ENCODE results near the gene RPN2. TPM values are rescaled to one million over a fixed set of nuclear protein-coding genes. Genes with fewer than 3 reads are reported as not detected.

The RPN2 gene
- total RNA-seq, 1 donor from 2014 or later: 178 TPM

DNA sequence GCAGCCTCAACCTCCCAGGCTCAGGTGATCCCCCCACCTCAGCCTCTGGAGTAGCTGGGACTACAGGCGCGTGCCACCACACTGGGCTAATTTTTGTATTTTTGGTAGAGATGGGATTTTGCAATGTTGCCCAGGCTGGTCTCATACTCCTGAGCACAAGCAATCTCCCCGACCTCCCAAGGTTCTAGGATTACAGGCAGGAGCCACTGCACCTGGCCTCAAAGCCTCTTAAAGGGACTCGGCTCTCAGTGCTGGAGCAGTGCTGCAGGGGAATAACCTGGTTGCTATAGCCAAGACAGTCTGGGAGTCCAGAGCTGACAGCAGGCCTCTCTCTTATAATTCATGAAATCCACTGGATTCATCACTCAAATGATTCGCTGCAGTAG, 65.4 kb downstream of the RPN2 start:
- FAIRE-seq (no peak), DNase-seq (ENCODE audit: low read depth) (no peak)
- no peak overlapping the region for H3K4me3 ChIP-seq (ENCODE audit: low read depth, low read length)
- no peaks in the 10 kb centered on the region for H3K27me3 ChIP-seq (ENCODE audit: control insufficient read depth, insufficient read depth, low read length)
- TF ChIP-seq, protein P1, sequence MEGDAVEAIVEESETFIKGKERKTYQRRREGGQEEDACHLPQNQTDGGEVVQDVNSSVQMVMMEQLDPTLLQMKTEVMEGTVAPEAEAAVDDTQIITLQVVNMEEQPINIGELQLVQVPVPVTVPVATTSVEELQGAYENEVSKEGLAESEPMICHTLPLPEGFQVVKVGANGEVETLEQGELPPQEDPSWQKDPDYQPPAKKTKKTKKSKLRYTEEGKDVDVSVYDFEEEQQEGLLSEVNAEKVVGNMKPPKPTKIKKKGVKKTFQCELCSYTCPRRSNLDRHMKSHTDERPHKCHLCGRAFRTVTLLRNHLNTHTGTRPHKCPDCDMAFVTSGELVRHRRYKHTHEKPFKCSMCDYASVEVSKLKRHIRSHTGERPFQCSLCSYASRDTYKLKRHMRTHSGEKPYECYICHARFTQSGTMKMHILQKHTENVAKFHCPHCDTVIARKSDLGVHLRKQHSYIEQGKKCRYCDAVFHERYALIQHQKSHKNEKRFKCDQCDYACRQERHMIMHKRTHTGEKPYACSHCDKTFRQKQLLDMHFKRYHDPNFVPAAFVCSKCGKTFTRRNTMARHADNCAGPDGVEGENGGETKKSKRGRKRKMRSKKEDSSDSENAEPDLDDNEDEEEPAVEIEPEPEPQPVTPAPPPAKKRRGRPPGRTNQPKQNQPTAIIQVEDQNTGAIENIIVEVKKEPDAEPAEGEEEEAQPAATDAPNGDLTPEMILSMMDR (IDR thresholded peaks at IDR 0.05; ENCODE audit: insufficient read depth, low read length, severe bottlenecking): no peak
- H3K36me3 ChIP-seq (ENCODE audit: control insufficient read depth, insufficient read depth, low read length): peaks cover 9% of the 10 kb centered on the region

GRCh38 chr20:37245216-37246150, 66.4 kb downstream of the RPN2 start:
- FAIRE-seq (no peak), DNase-seq (ENCODE audit: low read depth) (no peak)
- TF ChIP-seq, protein P1 (IDR thresholded peaks at IDR 0.05; ENCODE audit: insufficient read depth, low read length, severe bottlenecking): no peak
- Histone ChIP-seq H3K27me3 (ENCODE audit: control insufficient read depth, insufficient read depth, low read length) (no peaks in the 10 kb centered on the region), H3K4me3 (ENCODE audit: low read depth, low read length) (no peak overlapping the region), H3K36me3 (ENCODE audit: control insufficient read depth, insufficient read depth, low read length) (peaks cover 6% of the 10 kb centered on the region)

DNA sequence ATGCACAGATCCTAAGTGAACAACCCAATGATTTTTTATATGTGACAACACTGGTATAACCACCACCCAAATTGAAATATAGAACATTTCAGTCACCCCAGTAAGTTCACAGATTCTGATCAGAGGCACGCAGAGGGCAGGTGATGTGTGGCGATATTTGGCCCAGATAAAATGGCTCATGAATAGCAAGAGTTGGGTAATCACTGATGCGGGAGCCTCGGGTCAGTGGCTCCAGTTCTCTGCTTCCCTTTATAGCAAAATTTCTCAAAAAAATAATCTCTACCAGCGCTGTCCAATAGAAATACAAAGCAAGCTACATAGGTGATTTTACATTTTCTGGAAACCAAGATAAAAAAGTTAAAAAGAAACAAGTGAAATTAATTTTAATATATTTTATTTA, 67.6 kb downstream of the RPN2 start:
- Histone ChIP-seq H3K4me3 (ENCODE audit: low read depth, low read length) (no peak overlapping the region), H3K27me3 (ENCODE audit: control insufficient read depth, insufficient read depth, low read length) (no peaks in the 10 kb centered on the region), H3K36me3 (ENCODE audit: control insufficient read depth, insufficient read depth, low read length) (peaks cover 2% of the 10 kb centered on the region)
- DNase-seq (ENCODE audit: low read depth): no peak
- no peak for FAIRE-seq
- TF ChIP-seq, protein P1 (IDR thresholded peaks at IDR 0.05; ENCODE audit: insufficient read depth, low read length, severe bottlenecking): no peak

- TF ChIP-seq, protein P1 (IDR thresholded peaks at IDR 0.05; ENCODE audit: insufficient read depth, low read length, severe bottlenecking): no peak
- FAIRE-seq: no peak
- H3K36me3 ChIP-seq (ENCODE audit: control insufficient read depth, insufficient read depth, low read length): peaks cover 1% of the 10 kb centered on the region
- H3K4me3 ChIP-seq (ENCODE audit: low read depth, low read length): no peak overlapping the region
- no peak for DNase-seq (ENCODE audit: low read depth)
- H3K27me3 ChIP-seq (ENCODE audit: control insufficient read depth, insufficient read depth, low read length): no peaks in the 10 kb centered on the region
Observed at GRCh38 chr20:37247547-37247946, 68.4 kb downstream of the RPN2 start.

GRCh38 chr20:37249304-37249703, 70.2 kb downstream of the RPN2 start:
- no peak for FAIRE-seq
- TF ChIP-seq, protein P1 (IDR thresholded peaks at IDR 0.05; ENCODE audit: insufficient read depth, low read length, severe bottlenecking): no peak

More at GRCh38 chr20:37249304-37249703, 70.2 kb downstream of the RPN2 start:
- Histone ChIP-seq H3K27me3 (ENCODE audit: control insufficient read depth, insufficient read depth, low read length) (no peaks in the 10 kb centered on the region), H3K4me3 (ENCODE audit: low read depth, low read length) (no peak overlapping the region), H3K36me3 (ENCODE audit: control insufficient read depth, insufficient read depth, low read length) (no peaks in the 10 kb centered on the region)
- DNase-seq (ENCODE audit: low read depth): no peak
